ENCODE measurements around the gene HES6. TPM values are rescaled to one million over a fixed set of nuclear protein-coding genes. Genes with fewer than 3 reads are reported as not detected.

The HES6 gene
- total and polyA plus RNA-seq, 2 of the 8 experiments (the other 6 are each of a cell fraction or from before 2014, with no cell fraction given) = 32.6 to 36.3 TPM

- TF ChIP-seq E2F6 (IDR thresholded peaks at IDR 0.05) = no peak
- no peak for TF ChIP-seq EGR1 (IDR thresholded peaks at IDR 0.05; ENCODE audit: borderline replicate concordance, low read depth, low read length)
- no peak for TF ChIP-seq CHD2 (IDR thresholded peaks at IDR 0.05; ENCODE audit: low read length)
- TF ChIP-seq CHD7 (IDR thresholded peaks at IDR 0.05; ENCODE audit: insufficient replicate concordance, low read length) = no peak
- no peak for TF ChIP-seq JUND (IDR thresholded peaks at IDR 0.05; ENCODE audit: low read length)
These were observed 37.3 kb downstream of the HES6 start (continued) for GRCh38 chr2:238202326-238203093.
